Middle frontal gyrus (tissue), 1 donor: Measurements from ENCODE around the gene TFAP2C.

Source experiments
- DNase-seq: peaks from one replicate; pipeline ENCODE4 v3.0.0-alpha.2; 2015; ENCODE audit warnings: low spot score; ENCODE audit errors: extremely low spot score

Gene TFAP2C

DNA sequence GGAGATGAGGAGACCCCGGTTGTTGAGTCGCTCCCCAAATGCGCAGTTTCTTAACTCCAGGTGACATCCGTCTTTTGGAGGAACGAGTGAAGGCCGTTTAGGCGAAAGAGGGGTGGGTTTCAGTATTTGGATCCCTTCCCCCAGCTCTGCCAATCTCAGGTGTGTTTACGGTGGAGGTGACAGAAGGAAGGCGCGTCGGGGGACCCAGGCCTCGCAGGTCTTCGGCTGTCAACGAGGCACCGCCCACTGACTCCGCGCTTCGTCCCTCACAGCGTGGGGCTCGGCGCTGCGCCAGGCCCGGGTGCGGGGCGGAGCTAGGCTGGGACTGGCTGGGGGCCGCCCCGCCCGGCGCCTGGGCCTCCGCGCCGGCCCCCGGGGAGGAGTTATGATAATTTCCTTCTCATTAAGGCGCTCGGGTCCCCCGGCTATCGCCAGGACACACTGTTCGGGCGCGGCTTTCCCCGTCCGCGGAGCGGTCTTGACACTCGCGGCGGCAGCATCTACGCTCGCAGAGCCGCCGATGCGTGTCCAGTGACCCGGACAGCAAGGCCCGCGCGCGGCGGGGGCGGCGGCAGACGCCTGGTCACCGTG lies at the start of gene TFAP2C:
Gene TFAP2C (plus strand): TSS at position 434 of the 591 bp plus-strand sequence. CDS start 239 bp downstream, outside the sequence.
- no peak for DNase-seq

GRCh38 chr20:56580226-56580625 lies 48.9 kb upstream of the TFAP2C start:
- DNase-seq = no peak

DNA sequence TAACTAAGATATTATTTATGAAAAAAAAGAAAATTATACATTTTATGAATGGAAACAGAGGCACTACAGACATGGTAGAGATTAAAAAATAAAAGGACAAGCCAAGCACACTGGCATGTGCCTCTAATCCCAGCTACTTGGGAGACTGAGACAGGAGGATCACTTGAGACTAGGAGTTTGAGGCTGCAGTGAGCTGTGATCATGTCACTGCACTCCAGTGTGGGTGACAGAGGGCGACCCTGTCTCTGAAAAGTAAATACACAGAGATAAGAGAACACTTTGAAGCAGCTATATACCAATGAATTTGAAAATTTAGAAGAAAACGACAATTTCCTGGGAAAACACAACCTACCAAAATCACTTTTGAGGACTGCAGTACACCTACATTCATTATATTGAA lies 47.4 kb upstream of the TFAP2C start:
- DNase-seq = no peak

DNA sequence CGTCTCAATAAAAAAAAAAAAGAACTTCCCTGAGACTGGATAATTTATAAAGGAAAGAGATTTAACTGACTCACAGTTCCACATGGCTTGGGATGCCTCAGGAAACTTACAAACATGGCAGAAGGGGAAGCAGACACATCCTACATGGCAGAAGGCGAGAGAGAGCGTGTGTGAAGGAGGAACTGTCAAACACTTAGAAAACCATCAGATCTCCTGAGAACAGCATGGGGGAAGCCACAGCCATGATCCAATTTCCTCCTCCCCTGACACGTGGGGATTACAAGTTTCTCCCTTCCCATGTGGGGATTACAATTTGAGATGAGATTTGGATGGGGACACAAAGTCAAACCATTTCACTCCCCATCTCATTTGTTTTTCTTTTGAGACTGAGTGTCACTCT lies 46.6 kb upstream of the TFAP2C start:
- no peak for DNase-seq

- DNase-seq = no peak
Measured at GRCh38 chr20:56584916-56585315, 44.2 kb upstream of the TFAP2C start.

GRCh38 chr20:56587307-56588041 lies 41.6 kb upstream of the TFAP2C start:
- DNase-seq = no peak

DNA sequence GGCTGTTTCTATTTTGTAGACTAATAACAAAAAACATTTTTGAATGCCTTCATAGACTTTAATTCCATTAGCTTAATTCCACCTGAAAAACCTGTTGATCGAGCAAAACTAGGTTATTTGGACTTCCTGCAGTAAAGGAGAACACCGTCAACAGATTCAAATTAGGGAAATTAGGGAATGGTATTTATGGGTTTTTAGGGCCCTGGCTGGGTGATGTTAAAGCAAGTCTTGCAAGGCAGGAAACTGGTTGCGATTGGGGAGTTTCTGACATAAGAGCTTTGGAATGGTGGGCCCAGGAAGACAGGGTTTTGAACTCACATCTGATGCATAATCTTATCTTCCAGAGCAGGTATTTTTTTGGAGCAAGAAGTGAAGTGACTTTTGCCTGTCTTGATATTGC lies 40.1 kb upstream of the TFAP2C start:
- DNase-seq = no peak

GRCh38 chr20:56589633-56590032 lies 39.5 kb upstream of the TFAP2C start:
- DNase-seq = no peak

GRCh38 chr20:56590888-56591287 lies 38.2 kb upstream of the TFAP2C start:
- no peak for DNase-seq

- no peak for DNase-seq
Measured at GRCh38 chr20:56592211-56592610, 36.9 kb upstream of the TFAP2C start.

DNA sequence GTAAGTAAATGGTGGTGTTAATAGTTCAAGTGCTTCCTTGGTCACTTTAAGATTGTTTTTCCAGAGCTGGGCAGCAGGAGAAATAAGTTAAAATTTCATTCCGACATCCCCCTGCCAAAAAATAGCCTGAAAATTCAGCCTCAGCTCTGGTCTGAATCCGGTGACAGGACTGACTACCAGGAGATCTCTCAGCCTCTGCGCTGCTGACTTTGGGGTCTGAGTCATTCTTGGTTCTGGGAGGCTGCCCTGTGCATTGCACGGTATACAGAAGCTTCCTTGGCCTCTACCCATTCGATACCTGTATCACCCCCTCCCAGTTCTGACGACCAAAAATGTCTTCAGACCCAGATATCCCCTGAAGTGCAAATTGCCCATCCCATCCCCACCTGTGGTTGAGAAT lies 36.3 kb upstream of the TFAP2C start:
- DNase-seq = no peak

GRCh38 chr20:56595746-56596475 lies 33.2 kb upstream of the TFAP2C start:
- DNase-seq = no peak

GRCh38 chr20:56601166-56601565 lies 27.9 kb upstream of the TFAP2C start:
- DNase-seq = no peak

- no peak for DNase-seq
Measured at GRCh38 chr20:56604673-56605072, 24.4 kb upstream of the TFAP2C start.

DNA sequence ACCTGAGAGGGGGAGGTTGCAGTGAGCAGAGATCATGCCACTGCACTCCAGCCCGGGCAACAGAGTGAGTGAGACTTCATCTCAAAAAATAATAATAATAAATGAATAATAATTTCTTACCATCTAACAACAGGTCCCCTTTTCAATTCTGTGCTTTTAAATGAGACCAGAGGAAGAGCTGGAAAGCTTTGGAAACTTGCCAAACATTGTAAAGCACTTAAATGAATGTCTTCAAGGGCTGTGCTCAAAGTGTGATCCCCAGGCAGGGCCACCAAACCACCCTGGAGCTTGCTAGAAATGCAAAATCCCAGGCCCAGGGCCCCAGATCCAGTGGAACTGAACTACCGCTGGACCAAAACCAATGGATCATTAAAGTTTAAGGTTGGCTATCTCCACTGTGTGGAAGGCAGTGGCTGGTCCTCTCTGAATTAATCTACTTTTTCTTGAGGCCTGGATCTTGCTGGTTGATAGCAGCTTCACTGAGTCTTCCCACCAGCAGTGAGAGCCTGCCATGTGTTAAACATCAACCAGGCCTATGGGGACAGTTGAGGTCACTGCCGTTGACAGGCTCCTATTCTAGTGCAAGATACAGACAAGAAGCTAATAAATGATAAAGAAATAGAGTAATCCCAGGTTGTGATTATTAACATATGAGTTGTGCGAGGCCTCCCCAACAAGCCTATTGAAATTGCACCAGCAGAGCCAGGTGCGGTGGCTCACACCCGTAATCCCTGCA lies 23.7 kb upstream of the TFAP2C start:
- DNase-seq = no peak

GRCh38 chr20:56606174-56606945 lies 22.7 kb upstream of the TFAP2C start:
- no peak for DNase-seq

GRCh38 chr20:56607061-56607704 lies 21.9 kb upstream of the TFAP2C start:
- no peak for DNase-seq

DNA sequence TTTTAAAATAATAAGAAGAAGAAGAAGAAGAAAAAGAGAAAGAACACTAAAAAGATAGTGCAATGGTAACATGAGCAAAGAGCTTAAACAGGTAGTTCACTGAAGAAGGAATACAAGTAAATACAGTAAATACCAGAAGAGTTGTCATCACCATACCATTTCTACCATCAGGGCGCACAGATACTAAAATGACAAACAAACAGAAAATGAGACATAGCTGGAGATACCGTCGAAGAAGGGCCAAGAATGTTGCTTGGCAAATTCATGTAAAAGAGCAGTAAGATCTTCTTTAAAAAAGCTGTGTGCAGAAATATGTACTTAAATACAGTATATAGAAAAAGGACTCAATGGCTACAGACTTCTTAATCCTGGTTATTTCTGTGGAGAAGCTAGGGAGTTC lies 20.7 kb upstream of the TFAP2C start:
- DNase-seq = no peak

- no peak for DNase-seq
Measured at GRCh38 chr20:56609321-56609720, 19.8 kb upstream of the TFAP2C start.

DNA sequence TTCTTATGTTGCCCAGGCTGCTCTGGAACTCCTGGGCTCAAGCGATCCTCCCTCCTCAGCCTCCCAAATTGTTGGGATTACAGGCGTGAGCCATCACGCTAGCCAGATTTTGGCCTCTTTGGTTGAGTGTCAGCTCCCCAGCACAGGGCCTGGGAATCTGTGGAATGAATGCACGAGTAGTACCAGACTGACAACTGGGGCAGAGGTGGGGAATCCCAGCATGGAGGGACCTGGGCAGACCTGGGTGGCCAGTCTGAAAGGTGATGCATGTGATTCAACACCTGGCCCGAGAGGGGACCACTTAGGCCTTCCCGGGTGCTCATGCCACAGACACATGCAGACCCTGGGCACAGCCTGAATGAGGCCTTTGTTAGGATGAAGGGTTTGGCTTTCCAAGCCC lies 19.0 kb upstream of the TFAP2C start:
- no peak for DNase-seq

- no peak for DNase-seq
Measured at GRCh38 chr20:56614196-56614595, 14.9 kb upstream of the TFAP2C start.
